ENCODE measurements around the gene HOXB5.

Gene HOXB5

GRCh38 chr17:48569674-48570324 is 23.8 kb downstream of the HOXB5 start:
- H3K27ac ChIP-seq = no peak overlapping the region
- TF ChIP-seq ZFX (IDR thresholded peaks at IDR 0.05; ENCODE audit: borderline replicate concordance) = no peak

DNA sequence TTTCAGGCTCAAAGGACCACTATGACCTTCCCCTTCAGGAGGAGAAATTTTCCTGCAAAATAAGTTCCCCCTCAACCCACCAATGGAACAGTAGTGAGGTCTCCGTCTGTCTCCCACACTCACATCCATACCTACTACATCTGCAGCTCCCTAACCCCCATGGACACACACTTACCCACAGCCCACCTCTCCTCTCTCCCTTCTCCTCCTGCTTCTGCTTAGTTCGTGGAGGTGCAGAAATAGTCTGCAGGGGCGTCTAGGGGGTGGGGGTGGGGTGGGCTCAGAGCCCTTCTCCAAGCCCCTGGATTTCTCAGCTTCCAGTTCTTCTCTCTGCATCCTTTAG is 24.4 kb downstream of the HOXB5 start:
- TF ChIP-seq, protein P1, sequence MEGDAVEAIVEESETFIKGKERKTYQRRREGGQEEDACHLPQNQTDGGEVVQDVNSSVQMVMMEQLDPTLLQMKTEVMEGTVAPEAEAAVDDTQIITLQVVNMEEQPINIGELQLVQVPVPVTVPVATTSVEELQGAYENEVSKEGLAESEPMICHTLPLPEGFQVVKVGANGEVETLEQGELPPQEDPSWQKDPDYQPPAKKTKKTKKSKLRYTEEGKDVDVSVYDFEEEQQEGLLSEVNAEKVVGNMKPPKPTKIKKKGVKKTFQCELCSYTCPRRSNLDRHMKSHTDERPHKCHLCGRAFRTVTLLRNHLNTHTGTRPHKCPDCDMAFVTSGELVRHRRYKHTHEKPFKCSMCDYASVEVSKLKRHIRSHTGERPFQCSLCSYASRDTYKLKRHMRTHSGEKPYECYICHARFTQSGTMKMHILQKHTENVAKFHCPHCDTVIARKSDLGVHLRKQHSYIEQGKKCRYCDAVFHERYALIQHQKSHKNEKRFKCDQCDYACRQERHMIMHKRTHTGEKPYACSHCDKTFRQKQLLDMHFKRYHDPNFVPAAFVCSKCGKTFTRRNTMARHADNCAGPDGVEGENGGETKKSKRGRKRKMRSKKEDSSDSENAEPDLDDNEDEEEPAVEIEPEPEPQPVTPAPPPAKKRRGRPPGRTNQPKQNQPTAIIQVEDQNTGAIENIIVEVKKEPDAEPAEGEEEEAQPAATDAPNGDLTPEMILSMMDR (IDR thresholded peaks at IDR 0.05) = no peak
- no peak for TF ChIP-seq ZFX (IDR thresholded peaks at IDR 0.05; ENCODE audit: borderline replicate concordance)
- no peak overlapping the region for H3K27ac ChIP-seq

DNA sequence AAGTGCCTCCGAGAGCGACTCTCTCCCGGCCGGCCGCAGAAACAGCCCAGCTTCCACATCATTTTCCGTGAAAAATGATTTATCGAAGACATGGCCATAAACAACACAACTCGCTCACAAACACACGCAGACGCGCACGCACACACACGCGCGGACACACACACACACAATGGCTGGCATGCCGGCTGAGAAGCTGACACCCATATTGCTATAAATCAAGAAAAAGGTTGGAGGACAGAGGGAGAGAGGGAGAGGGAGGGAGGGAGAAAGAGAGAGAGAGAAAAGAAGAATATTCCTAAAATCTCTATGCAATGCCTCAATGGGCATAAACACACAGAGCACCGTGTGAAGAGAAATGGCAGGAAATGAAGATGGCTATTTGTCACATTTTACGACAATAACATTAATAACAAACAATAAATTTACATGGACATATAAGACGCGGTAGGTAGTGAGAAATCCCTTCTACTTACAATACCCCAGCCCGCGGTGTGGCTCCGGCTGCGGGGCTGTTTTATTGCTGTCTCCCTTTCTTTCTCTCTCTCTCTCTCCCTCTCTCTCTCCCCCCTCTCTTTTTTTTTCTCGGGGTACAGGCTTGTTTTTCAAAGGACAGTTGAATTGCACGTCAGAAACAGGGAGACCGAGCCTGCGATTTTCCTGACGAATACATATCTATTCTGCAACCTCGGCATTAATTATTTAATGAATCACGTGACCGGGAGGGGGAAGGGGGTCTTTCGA is 24.9 kb downstream of the HOXB5 start:
- H3K27ac ChIP-seq = no peak overlapping the region
- no peak for TF ChIP-seq ZFX (IDR thresholded peaks at IDR 0.05; ENCODE audit: borderline replicate concordance)
- TF ChIP-seq, protein P1 (IDR thresholded peaks at IDR 0.05) = no peak

DNA sequence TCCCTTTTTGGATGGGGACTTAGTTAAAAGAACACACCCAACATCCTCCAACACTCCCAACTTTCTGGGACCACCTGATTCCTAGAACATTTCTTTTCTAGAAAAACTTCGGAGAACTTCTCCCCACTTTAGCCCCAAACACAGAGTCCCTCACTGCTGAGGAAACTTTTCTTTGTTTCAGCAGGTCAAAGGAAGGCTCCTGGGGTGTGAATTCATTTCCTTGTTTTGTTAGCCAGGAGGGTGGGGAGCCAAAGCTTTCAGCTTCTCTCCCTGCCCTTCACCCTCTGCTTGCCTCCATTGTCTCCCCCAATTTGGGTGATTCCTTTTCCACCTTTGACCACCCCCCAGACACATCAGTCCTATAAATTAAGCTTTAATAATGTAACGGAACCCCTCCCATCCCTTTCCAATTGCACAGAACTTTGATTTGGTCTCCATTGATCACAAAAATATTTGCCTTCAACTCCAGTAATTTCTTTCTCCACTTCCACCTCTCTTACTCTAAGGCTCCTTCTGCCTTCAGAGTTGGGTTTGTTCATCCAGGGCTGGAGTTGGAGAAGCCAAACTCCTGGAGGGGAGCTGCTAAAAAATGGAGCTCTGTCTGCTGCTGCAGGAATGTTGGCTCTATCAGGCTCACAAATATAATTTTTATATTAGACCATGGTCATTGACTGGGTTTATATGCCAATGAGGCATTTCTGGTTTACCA is 25.8 kb downstream of the HOXB5 start:
- H3K27ac ChIP-seq = no peak overlapping the region

DNA sequence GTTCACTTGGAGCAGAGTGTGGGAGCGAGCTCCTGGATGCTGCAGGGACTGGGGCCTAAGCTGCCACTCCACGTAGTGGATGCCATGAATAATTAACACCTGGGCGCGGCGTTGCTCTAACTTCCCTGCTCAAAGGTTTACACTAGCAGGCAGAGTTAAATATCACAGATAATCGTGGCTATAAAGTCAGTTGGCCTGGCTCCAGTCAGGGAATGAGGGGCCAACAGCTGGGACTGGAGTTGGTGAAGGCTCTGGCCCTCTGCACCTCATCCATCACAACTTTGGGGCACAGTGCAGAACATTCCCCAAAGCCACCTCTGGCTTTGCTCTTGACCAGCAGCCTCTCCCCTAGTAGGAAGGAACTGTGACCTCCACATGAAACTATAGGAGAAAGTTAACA is 26.4 kb downstream of the HOXB5 start:
- H3K27ac ChIP-seq = no peak overlapping the region
- no peak for TF ChIP-seq ZFX (IDR thresholded peaks at IDR 0.05; ENCODE audit: borderline replicate concordance)

More for the DNA sequence above, 25.8 kb downstream of the HOXB5 start:
- no peak for TF ChIP-seq ZFX (IDR thresholded peaks at IDR 0.05; ENCODE audit: borderline replicate concordance)
- TF ChIP-seq, protein P1 (IDR thresholded peaks at IDR 0.05) = no peak

- TF ChIP-seq, protein P1 (IDR thresholded peaks at IDR 0.05) = no peak
- no peak for TF ChIP-seq ZFX (IDR thresholded peaks at IDR 0.05; ENCODE audit: borderline replicate concordance)
- H3K27ac ChIP-seq = no peak overlapping the region
These were observed 26.9 kb downstream of the HOXB5 start for GRCh38 chr17:48566717-48567116.

DNA sequence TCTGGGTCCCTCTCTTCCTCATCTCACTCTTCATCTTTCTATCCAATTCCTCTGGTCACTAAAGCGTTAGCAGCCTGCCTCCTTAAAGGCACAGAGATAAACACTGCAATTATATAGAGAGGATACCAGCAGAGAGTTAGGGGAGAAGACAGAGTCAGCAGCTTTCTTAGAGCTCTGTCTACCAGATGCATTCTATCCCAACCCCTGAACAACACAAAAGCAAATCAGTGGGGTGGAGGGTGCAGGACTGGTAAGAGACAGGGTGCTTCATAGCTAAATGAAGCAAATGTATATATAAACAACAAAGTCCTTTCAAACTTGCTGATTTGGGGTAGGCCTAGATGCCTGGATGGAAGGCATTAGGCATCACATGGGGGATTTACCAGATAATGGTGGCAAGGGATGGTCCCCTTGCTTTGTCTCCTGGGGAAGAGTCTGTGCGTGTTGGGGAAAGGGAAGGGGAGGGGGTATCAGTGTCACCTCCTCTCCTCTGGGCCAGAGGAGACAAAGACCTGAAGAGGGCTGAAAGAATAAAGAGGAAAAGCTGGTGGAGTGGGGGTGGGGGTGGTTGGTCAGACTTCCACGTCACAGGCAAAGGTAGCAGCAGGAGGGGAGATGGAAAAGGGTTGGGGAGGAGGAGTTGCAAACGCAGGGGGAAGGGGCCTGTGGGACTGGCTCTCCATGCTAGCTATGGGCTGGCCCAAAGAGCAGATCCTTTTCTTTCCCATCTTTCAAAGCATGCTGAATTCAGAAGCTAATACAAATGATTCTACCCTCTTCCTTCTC is 27.5 kb downstream of the HOXB5 start:
- no peak overlapping the region for H3K27ac ChIP-seq
- TF ChIP-seq, protein P1 (IDR thresholded peaks at IDR 0.05) = no peak
- no peak for TF ChIP-seq ZFX (IDR thresholded peaks at IDR 0.05; ENCODE audit: borderline replicate concordance)
